Measurements from ENCODE around the gene CBX6.
A peak's percentile ranks its signal among the peaks of the same experiment; 100 is the strongest.
"Not testable (repeated sequence)": the region's sequence is repeated elsewhere in the genome, so short reads cannot be mapped to it uniquely, and the experiment has no call there.

CBX6 gene

GRCh38 chr22:38859581-38860282 is 12.3 kb downstream of the CBX6 start:
- no peak for DNase-seq

GRCh38 chr22:38858492-38858891 is 13.5 kb downstream of the CBX6 start:
- no peak for DNase-seq

GRCh38 chr22:38854476-38854875 is 17.5 kb downstream of the CBX6 start:
- DNase-seq, result not testable (repeated sequence)

- DNase-seq, result not testable (repeated sequence)
These were observed 18.1 kb downstream of the CBX6 start for GRCh38 chr22:38853883-38854282.

- no peak for DNase-seq
These were observed 18.8 kb downstream of the CBX6 start for GRCh38 chr22:38853196-38853651.

GRCh38 chr22:38852522-38852921 is 19.5 kb downstream of the CBX6 start:
- no peak for DNase-seq

GRCh38 chr22:38850941-38851849 is 20.8 kb downstream of the CBX6 start:
- DNase-seq, result no peak

- DNase-seq, result no peak
These were observed 21.6 kb downstream of the CBX6 start for GRCh38 chr22:38850399-38850798.

GRCh38 chr22:38849811-38850210 is 22.2 kb downstream of the CBX6 start:
- DNase-seq, result no peak

GRCh38 chr22:38846412-38846811 is 25.6 kb downstream of the CBX6 start:
- DNase-seq, result no peak

GRCh38 chr22:38845004-38845740 is 26.8 kb downstream of the CBX6 start:
- DNase-seq, result no peak

GRCh38 chr22:38844315-38845003 is 27.6 kb downstream of the CBX6 start:
- no peak for DNase-seq

GRCh38 chr22:38843657-38844314 is 28.2 kb downstream of the CBX6 start, which contains the start of gene NPTXR:
Gene NPTXR, minus strand, starts transcription at chr22:38844028.
- peak; percentile 74 for DNase-seq

- peak; percentile 59 for DNase-seq
These were observed 28.8 kb downstream of the CBX6 start for GRCh38 chr22:38843201-38843656.

GRCh38 chr22:38842512-38843200 is 29.4 kb downstream of the CBX6 start:
- no peak for DNase-seq

GRCh38 chr22:38841635-38842034 is 30.4 kb downstream of the CBX6 start:
- no peak for DNase-seq

- DNase-seq, result peak; percentile 59
These were observed 30.8 kb downstream of the CBX6 start for GRCh38 chr22:38841211-38841610.

- no peak for DNase-seq
These were observed 31.9 kb downstream of the CBX6 start for GRCh38 chr22:38840129-38840528.

GRCh38 chr22:38839686-38840085 is 32.3 kb downstream of the CBX6 start:
- DNase-seq, result peak; percentile 15

GRCh38 chr22:38837414-38837928 is 34.5 kb downstream of the CBX6 start:
- no peak for DNase-seq

- no peak for DNase-seq
These were observed 36.1 kb downstream of the CBX6 start for GRCh38 chr22:38835888-38836301.

Data from NCI-H1092 treated with DMSO at 0.1 percent for 48 hours (cell line).